Hepatocyte (in vitro differentiated cells): ENCODE measurements around the gene IFT122. TPM values are rescaled to one million over a fixed set of nuclear protein-coding genes. Genes with fewer than 3 reads are reported as not detected.

ENCODE experiments used
- DNase-seq: peaks from one replicate; pipeline ENCODE4 v3.0.0-alpha.2; 2016; ENCODE audit warnings: low spot score
- H2AFZ ChIP-seq: fragments of 200-600 bp; sonication (generic); 2 replicates; pipeline ENCODE4 v1.6.0; 2016; ENCODE audit warnings: antibody characterized with exemption, mild to moderate bottlenecking
- H3K27ac ChIP-seq: fragments of 200-600 bp; sonication (generic); 2 replicates; pipeline ENCODE4 v1.5.1; 2016; ENCODE audit warnings: mild to moderate bottlenecking
- H3K27me3 ChIP-seq: fragments of 200-600 bp; sonication (generic); 2 replicates; pipeline ENCODE4 v1.6.1; 2016
- H3K36me3 ChIP-seq: fragments of 200-600 bp; sonication (generic); replicated peaks from 2 replicates; pipeline ENCODE4 v1.5.1; 2016; ENCODE audit warnings: low read depth; ENCODE audit not compliant: insufficient read depth
- H3K4me1 ChIP-seq: fragments of 200-600 bp; sonication (generic); 2 replicates; pipeline ENCODE4 v1.5.1; 2016; ENCODE audit warnings: mild to moderate bottlenecking, moderate library complexity; ENCODE audit not compliant: insufficient read depth
- H3K4me2 ChIP-seq: fragments of 200-600 bp; sonication (generic); 2 replicates; pipeline ENCODE4 v1.6.0; 2016
- H3K4me3 ChIP-seq: fragments of 200-600 bp; sonication (generic); 2 replicates; pipeline ENCODE4 v1.5.1; 2016; ENCODE audit warnings: mild to moderate bottlenecking
- H3K79me2 ChIP-seq: fragments of 200-600 bp; sonication (generic); 2 replicates; pipeline ENCODE4 v1.6.0; 2017; ENCODE audit warnings: mild to moderate bottlenecking
- H3K9me2 ChIP-seq: fragments of 200-600 bp; sonication (generic); replicated peaks from 2 replicates; pipeline ENCODE4 v1.6.0; 2017; ENCODE audit warnings: mild to moderate bottlenecking; ENCODE audit not compliant: insufficient read depth
- H3K9me3 ChIP-seq: fragments of 200-600 bp; sonication (generic); 2 replicates; pipeline ENCODE4 v1.5.1; 2016; ENCODE audit warnings: low read depth, mild to moderate bottlenecking
- H4K20me1 ChIP-seq: fragments of 200-600 bp; sonication (generic); 2 replicates; pipeline ENCODE4 v1.6.0; 2016; ENCODE audit warnings: mild to moderate bottlenecking; ENCODE audit not compliant: insufficient read depth, poor library complexity, severe bottlenecking
- EZH2 ChIP-seq: fragments of 200-600 bp; sonication (generic); IDR thresholded peaks from 2 replicates; pipeline ENCODE4 v1.6.1; 2016; ENCODE audit warnings: antibody characterized with exemption, mild to moderate bottlenecking, borderline replicate concordance
- EZH2phosphoT487 ChIP-seq: fragments of 200-600 bp; sonication (generic); IDR thresholded peaks from one replicate; pipeline ENCODE4 v1.6.1; 2018; ENCODE audit warnings: antibody characterized with exemption, mild to moderate bottlenecking, low read depth, moderate library complexity; ENCODE audit not compliant: unreplicated experiment, severe bottlenecking
- WGBS: methylation state at CpG from one replicate; pipeline ENCODE4 v1.1.6; 2016; ENCODE audit warnings: low lambda C conversion rate; ENCODE audit errors: missing lambda C conversion rate; 5-methylcytosine and 5-hydroxymethylcytosine counted together
- polyA plus RNA-seq: library from polyadenylated mRNA; unstranded; fragments of >200 nt; fragmentation: Nextera tagmentation; extraction: Ambion mirVana; gene quantifications from 2 replicates; pipeline ENCODE4 v1.2.1, GENCODE V29; 2016
- total RNA-seq: library from RNA; depleted of rRNA; stranded (reverse); fragments of >200 nt; gene quantifications from 2 replicates; pipeline ENCODE4 v1.2.3, GENCODE V29; 2014
- TF ChIP-seq, protein P1 (sequence below): fragments of 200-600 bp; sonication (generic); IDR thresholded peaks from 2 replicates; pipeline ENCODE4 v1.5.1; 2016; ENCODE audit warnings: antibody characterized with exemption, mild to moderate bottlenecking; ENCODE audit not compliant: poor library complexity

The IFT122 gene
- total and polyA plus RNA-seq, 2 experiments from 2014 or later: 11.4 to 14.6 TPM

DNA sequence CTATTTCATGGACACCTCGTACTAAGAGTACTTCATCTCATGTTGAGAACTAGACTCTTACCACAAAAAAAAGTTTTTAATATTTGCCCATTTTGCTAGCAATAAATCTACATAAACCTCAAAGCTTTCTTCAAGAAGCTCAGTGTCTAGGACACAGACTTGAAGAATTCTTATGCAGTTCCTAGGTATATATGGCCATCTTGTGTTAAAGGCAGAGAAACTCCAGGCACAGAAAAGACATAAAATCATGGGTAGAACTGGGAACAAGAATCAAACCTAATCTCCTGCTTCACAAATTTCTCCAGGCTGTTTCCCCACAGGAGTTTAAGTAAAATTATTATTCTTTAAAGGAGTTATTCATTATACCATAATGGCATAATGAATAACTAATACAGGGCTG, 4.7 kb upstream of the IFT122 start:
- no peak for DNase-seq
- Histone ChIP-seq H3K4me1 (no peaks in the 10 kb centered on the region), H3K4me3 (no peak overlapping the region), H4K20me1 (no peaks in the 10 kb centered on the region), H3K4me2 (peak overlapping the region; percentile 23), H3K27ac (no peak overlapping the region), H2AFZ (no peak overlapping the region), H3K27me3 (no peaks in the 10 kb centered on the region), H3K36me3 (no peaks in the 10 kb centered on the region), H3K79me2 (peaks cover 48% of the 10 kb centered on the region), H3K9me3 (no peaks in the 10 kb centered on the region), H3K9me2 (no peaks in the 10 kb centered on the region)
- 100% methylated on average over 1 of the region's 1 CpG for WGBS
- TF ChIP-seq EZH2phosphoT487 (no peak), EZH2 (no peak)
- TF ChIP-seq, protein P1, sequence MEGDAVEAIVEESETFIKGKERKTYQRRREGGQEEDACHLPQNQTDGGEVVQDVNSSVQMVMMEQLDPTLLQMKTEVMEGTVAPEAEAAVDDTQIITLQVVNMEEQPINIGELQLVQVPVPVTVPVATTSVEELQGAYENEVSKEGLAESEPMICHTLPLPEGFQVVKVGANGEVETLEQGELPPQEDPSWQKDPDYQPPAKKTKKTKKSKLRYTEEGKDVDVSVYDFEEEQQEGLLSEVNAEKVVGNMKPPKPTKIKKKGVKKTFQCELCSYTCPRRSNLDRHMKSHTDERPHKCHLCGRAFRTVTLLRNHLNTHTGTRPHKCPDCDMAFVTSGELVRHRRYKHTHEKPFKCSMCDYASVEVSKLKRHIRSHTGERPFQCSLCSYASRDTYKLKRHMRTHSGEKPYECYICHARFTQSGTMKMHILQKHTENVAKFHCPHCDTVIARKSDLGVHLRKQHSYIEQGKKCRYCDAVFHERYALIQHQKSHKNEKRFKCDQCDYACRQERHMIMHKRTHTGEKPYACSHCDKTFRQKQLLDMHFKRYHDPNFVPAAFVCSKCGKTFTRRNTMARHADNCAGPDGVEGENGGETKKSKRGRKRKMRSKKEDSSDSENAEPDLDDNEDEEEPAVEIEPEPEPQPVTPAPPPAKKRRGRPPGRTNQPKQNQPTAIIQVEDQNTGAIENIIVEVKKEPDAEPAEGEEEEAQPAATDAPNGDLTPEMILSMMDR: peak; percentile 17

DNA sequence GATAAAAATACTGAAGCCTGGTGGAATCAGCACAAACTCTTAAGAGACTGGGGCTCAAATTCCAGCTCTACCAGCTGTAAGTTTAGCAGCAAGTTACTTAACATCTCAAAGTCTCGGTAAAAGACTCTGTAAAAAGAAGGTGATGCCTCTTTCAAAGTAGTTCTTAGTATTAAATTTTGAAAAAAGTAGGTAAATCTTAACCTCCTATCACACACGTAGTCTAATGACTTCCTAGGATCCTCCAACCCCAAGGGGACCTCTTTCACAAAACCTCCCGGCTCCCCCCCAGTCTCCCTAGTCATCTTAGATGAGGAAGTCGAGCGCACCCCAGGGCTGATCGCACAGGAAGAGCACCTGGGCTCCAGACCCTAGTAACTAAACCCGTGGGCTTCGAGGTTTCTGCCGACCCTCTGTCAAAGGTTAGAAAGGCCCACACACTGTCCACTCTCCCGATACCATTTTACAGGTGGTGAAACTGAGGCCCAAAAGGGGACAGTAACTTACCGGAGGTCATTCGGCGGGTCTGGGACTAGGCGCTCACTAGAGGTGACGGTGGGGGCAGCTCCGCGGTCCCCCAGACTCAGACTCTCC, 703 bp upstream of the IFT122 start:
- H3K4me3 ChIP-seq: peak overlapping the region; percentile 44
- H3K4me1 ChIP-seq: peaks cover 13% of the 10 kb centered on the region
- H3K79me2 ChIP-seq: peaks cover 77% of the 10 kb centered on the region
- peak overlapping the region; percentile 51 for H2AFZ ChIP-seq
- peak; percentile 65 for DNase-seq
- H3K36me3 ChIP-seq: no peaks in the 10 kb centered on the region
- no peaks in the 10 kb centered on the region for H4K20me1 ChIP-seq
- H3K27me3 ChIP-seq: no peaks in the 10 kb centered on the region
- TF ChIP-seq EZH2 (no peak), EZH2phosphoT487 (no peak)
- TF ChIP-seq, protein P1: no peak
- 1% methylated on average over 15 of the region's 17 CpGs for WGBS
- no peaks in the 10 kb centered on the region for H3K9me3 ChIP-seq
- H3K4me2 ChIP-seq: peak overlapping the region; percentile 80
- H3K27ac ChIP-seq: peak overlapping the region; percentile 79
- H3K9me2 ChIP-seq: no peaks in the 10 kb centered on the region

DNA sequence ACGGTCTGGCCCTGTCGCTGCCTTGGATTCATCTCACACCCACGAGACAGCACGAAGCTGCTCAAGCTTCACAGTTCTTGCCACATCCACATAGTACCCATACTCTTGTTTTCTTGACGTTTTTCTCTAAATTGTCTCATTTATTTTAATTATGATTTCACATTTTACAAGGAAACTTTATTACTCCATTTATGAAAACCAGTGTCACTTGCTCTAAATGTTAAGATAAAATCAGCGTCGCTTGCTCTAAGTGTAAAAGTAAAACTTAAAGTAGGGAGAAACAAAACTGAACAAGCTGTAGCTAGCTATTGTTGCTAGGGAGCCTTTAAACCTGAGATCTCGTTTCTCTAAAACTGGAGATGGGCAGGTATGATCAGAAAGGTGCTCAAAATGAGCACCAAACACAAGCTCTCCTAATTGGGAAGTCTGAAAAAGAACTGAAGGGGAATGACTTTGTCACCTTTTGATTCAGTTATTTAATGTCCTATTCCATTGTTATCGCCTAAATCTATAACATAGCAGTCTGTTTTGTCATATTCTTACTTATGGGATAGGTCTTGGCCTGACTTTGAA, 680 bp downstream of the IFT122 start:
- H3K9me3 ChIP-seq: no peaks in the 10 kb centered on the region
- no peaks in the 10 kb centered on the region for H4K20me1 ChIP-seq
- H3K9me2 ChIP-seq: no peaks in the 10 kb centered on the region
- WGBS: 12% methylated on average over 9 of the region's 9 CpGs
- H3K4me3 ChIP-seq: peak overlapping the region; percentile 26
- H3K36me3 ChIP-seq: no peaks in the 10 kb centered on the region
- peak overlapping the region; percentile 38 for H2AFZ ChIP-seq
- peaks cover 13% of the 10 kb centered on the region for H3K4me1 ChIP-seq
- H3K27me3 ChIP-seq: no peaks in the 10 kb centered on the region
- H3K27ac ChIP-seq: peak overlapping the region; percentile 78
- H3K79me2 ChIP-seq: peaks cover 69% of the 10 kb centered on the region
- TF ChIP-seq, protein P1: no peak
- TF ChIP-seq EZH2phosphoT487: no peak
- TF ChIP-seq EZH2: no peak
- peak overlapping the region; percentile 82 for H3K4me2 ChIP-seq
- DNase-seq: no peak
